ENCODE data around the gene A3GALT2. TPM values are rescaled to one million over a fixed set of nuclear protein-coding genes. Genes with fewer than 3 reads are reported as not detected.

A3GALT2 gene
- total RNA-seq, 1 donor from 2014 or later: 0.29 TPM

DNA sequence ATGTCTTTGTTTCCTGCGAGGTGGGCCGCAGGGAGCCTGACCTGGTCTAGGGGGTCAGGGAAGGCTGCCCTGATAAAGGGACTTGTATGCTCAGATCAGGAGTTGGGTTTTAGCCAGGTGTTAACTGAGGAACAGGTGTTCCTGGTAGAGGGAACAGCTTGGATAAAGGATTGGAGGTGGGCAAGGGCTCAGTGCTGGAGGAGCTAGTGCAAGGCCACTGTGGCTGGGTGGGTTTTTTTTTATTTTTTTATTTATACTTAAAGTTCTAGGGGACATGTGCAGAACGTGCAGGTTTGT is 31.1 kb downstream of the A3GALT2 start:
- TF ChIP-seq, protein P1, sequence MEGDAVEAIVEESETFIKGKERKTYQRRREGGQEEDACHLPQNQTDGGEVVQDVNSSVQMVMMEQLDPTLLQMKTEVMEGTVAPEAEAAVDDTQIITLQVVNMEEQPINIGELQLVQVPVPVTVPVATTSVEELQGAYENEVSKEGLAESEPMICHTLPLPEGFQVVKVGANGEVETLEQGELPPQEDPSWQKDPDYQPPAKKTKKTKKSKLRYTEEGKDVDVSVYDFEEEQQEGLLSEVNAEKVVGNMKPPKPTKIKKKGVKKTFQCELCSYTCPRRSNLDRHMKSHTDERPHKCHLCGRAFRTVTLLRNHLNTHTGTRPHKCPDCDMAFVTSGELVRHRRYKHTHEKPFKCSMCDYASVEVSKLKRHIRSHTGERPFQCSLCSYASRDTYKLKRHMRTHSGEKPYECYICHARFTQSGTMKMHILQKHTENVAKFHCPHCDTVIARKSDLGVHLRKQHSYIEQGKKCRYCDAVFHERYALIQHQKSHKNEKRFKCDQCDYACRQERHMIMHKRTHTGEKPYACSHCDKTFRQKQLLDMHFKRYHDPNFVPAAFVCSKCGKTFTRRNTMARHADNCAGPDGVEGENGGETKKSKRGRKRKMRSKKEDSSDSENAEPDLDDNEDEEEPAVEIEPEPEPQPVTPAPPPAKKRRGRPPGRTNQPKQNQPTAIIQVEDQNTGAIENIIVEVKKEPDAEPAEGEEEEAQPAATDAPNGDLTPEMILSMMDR (IDR thresholded peaks at IDR 0.05; ENCODE audit: unreplicated experiment): no peak
- no peak for DNase-seq (ENCODE audit: low spot score, unreplicated experiment)
- Mint-ChIP-seq H3K9me3 (ENCODE audit: low read depth) (no peaks in the 10 kb centered on the region), H3K27ac (peak overlapping the region; percentile 59), H3K4me1 (ENCODE audit: low read depth) (peaks cover 10% of the 10 kb centered on the region), H3K4me3 (ENCODE audit: low read depth) (no peak overlapping the region), H3K36me3 (ENCODE audit: insufficient read depth) (peaks cover 36% of the 10 kb centered on the region), H3K27me3 (no peaks in the 10 kb centered on the region)

DNA sequence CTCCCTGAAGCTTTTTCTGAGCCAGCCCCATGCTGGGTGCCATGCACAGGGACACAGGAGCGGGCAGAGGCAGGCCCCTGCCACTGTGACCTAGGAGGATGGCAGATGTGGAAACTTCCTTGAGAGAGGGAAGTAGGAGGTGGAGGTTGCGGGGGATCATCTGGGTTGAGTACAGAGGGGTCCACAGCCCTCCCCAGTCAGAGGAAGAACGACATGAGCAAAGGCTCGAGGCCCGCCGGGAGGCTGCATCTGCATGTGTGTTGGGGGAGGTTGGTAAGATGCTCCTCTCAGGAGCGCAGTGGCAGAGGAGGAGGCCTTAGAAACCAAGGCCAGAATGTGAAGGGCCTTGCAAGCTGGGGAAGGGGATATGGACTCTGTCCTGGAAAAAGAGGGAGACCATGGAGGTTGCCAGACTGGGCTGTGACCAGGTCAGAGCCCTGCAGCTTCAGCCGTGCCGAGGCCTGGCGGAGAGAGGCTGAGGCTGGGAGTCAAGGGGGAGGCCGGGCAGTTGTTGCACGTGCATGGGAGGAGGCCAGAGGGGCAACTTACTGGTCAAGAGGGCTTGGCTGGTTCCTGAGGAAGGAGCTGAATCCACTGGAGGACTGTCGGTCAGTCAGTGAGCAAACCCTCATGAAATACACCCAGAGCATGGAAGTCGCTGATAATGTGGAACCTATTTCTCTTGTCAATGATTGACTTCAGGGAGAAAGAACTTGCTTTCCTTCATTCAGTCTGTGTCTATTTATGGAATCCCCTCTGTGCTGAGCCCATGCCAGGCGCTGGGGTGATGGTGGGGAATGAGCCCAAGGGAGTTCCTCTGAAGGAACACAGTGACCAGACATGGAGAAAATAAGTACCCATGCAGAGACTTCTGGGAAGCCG is 31.7 kb downstream of the A3GALT2 start:
- Mint-ChIP-seq H3K4me3 (ENCODE audit: low read depth) (no peak overlapping the region), H3K4me1 (ENCODE audit: low read depth) (peaks cover 13% of the 10 kb centered on the region), H3K36me3 (ENCODE audit: insufficient read depth) (peaks cover 37% of the 10 kb centered on the region), H3K27me3 (no peaks in the 10 kb centered on the region), H3K9me3 (ENCODE audit: low read depth) (no peaks in the 10 kb centered on the region), H3K27ac (peak overlapping the region; percentile 77)
- TF ChIP-seq, protein P1 (IDR thresholded peaks at IDR 0.05; ENCODE audit: unreplicated experiment): no peak
- no peak for DNase-seq (ENCODE audit: low spot score, unreplicated experiment)

DNA sequence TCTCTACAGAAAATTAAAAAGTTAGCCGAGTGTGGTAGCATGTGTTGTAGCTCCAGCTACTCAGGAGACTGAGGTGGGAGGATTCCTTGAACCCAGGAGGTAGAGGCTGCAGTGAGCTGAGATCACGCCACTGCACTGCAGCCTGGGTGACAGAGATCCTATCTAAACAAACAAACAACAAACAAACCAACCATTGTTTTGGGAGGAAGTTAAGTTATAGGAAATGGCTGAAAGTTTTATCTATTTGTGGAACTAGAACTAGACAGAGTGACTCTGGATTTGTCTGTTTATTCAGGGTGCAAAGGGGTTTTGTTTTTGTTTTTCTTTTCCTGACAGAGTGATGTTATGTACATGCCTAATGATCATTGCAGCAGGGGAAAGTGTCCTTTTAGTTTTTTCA is 33.6 kb downstream of the A3GALT2 start:
- Mint-ChIP-seq H3K9me3 (ENCODE audit: low read depth) (no peaks in the 10 kb centered on the region), H3K36me3 (ENCODE audit: insufficient read depth) (peaks cover 37% of the 10 kb centered on the region), H3K27ac (no peak overlapping the region), H3K4me1 (ENCODE audit: low read depth) (peaks cover 18% of the 10 kb centered on the region), H3K27me3 (no peaks in the 10 kb centered on the region), H3K4me3 (ENCODE audit: low read depth) (no peak overlapping the region)
- TF ChIP-seq, protein P1 (IDR thresholded peaks at IDR 0.05; ENCODE audit: unreplicated experiment): no peak
- DNase-seq (ENCODE audit: low spot score, unreplicated experiment): no peak

DNA sequence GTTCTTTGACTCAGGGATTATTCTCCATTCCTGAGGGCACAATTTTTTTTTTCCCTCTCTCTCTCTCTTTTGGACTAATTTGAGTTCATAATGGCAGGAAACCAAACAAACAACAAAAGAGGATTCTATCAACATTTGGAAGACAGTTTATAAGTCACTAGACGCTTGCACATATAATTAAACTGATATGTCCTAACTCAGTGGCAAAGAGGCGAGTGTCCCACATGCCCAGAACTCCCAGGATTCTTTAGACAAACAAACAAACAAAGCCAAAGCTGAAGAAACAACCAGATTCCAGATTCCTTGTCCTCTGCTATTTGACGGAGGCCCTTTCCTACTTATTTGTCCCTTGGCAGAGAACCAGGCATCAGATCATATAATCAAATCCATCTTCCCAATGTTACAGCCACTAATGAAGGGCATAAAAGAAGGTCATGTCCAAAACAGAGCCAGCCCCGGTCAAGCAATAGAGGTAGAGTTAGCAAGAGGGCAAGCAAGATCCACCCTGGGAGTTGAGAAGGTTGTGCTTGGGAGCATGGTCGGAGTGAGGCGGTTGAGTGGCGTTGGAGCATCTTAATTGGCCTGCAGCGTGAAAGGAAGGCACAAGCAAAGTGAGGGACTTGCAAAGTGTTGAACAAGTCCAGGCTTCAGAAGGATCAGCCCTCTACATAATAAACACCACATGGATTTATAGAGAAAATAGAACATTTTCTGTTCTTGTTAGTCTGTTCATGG is 34.3 kb downstream of the A3GALT2 start:
- peaks cover 18% of the 10 kb centered on the region for H3K4me1 Mint-ChIP-seq (ENCODE audit: low read depth)
- no peak overlapping the region for H3K4me3 Mint-ChIP-seq (ENCODE audit: low read depth)
- H3K36me3 Mint-ChIP-seq (ENCODE audit: insufficient read depth): peaks cover 40% of the 10 kb centered on the region
- TF ChIP-seq, protein P1 (IDR thresholded peaks at IDR 0.05; ENCODE audit: unreplicated experiment): no peak
- DNase-seq (ENCODE audit: low spot score, unreplicated experiment): no peak
- H3K9me3 Mint-ChIP-seq (ENCODE audit: low read depth): no peaks in the 10 kb centered on the region
- H3K27me3 Mint-ChIP-seq: no peaks in the 10 kb centered on the region
- H3K27ac Mint-ChIP-seq: no peak overlapping the region

DNA sequence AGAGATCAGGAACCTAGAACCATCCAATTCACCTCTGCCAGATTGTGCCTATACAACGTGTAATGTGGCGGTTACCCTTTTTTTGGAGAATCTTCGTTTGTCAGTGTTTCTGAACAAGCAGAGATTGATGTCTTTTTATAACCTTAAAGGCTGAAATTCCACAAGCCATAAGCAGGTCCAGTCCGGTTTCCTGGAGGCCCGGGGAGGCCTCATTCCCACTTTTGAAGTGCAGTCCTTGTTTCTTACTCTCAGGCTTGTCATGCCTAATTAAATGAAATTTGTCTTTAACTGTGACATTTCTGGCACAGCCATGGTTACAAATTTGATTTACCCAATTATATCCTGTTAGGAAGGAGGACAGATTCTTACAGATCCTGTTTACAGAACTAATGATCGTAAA is 36.8 kb downstream of the A3GALT2 start:
- H3K27ac Mint-ChIP-seq: peak overlapping the region; percentile 45
- no peak overlapping the region for H3K4me3 Mint-ChIP-seq (ENCODE audit: low read depth)

More for the DNA sequence above, 36.8 kb downstream of the A3GALT2 start:
- Mint-ChIP-seq H3K4me1 (ENCODE audit: low read depth) (peaks cover 18% of the 10 kb centered on the region), H3K9me3 (ENCODE audit: low read depth) (no peaks in the 10 kb centered on the region), H3K36me3 (ENCODE audit: insufficient read depth) (peaks cover 32% of the 10 kb centered on the region), H3K27me3 (no peaks in the 10 kb centered on the region)
- TF ChIP-seq, protein P1 (IDR thresholded peaks at IDR 0.05; ENCODE audit: unreplicated experiment): no peak
- DNase-seq (ENCODE audit: low spot score, unreplicated experiment): no peak
